Muscle layer of duodenum (tissue), 2 donors: ENCODE data around the gene VPS37B.
A peak's percentile ranks its signal among the peaks of the same experiment; 100 is the strongest.

ENCODE experiments used
- H3K27ac ChIP-seq: one replicate; pipeline ENCODE4 v1.7.0; 2013; ENCODE audit warnings: mild to moderate bottlenecking, low read length
- H3K27me3 ChIP-seq: one replicate; pipeline ENCODE4 v1.7.0; 2013; ENCODE audit warnings: low read depth, mild to moderate bottlenecking, control low read depth, low read length
- H3K36me3 ChIP-seq, 2 donors: one replicate each; pipeline ENCODE4 v1.7.0; 2013; ENCODE audit warnings: low read length in 2 of 2, control low read depth in 1 of 2, mild to moderate bottlenecking in 1 of 2; ENCODE audit not compliant: insufficient read depth in 2 of 2, control insufficient read depth in 1 of 2
- H3K4me1 ChIP-seq, 2 donors: one replicate each; pipeline ENCODE4 v1.7.0; 2013; ENCODE audit warnings: low read length in 2 of 2, mild to moderate bottlenecking in 2 of 2, control low read depth in 1 of 2, moderate library complexity in 1 of 2; ENCODE audit not compliant: insufficient read depth in 2 of 2, control insufficient read depth in 1 of 2
- H3K4me3 ChIP-seq, 2 donors: one replicate each; pipeline ENCODE4 v1.7.0; 2013; ENCODE audit warnings: low read length in 2 of 2, low read depth in 1 of 2, mild to moderate bottlenecking in 1 of 2
- H3K9me3 ChIP-seq, 2 donors: one replicate each; pipeline ENCODE4 v1.7.0; 2013; ENCODE audit warnings: low read length in 2 of 2, control low read depth in 1 of 2, mild to moderate bottlenecking in 1 of 2; ENCODE audit not compliant: control insufficient read depth in 1 of 2
- donor health status: healthy.

Gene VPS37B

GRCh38 chr12:122888232-122888752 is 7.6 kb downstream of the VPS37B start:
- H3K9me3 ChIP-seq: no peaks in the 10 kb centered on the region
- peak overlapping the region; percentile 76 for H3K27ac ChIP-seq
- peak overlapping the region; percentile 3 to 28 for H3K4me3 ChIP-seq
- H3K4me1 ChIP-seq: peaks cover 48 to 55% of the 10 kb centered on the region in 2 donors
- no peaks in the 10 kb centered on the region for H3K27me3 ChIP-seq
- no peaks in the 10 kb centered on the region for H3K36me3 ChIP-seq

- Histone ChIP-seq H3K36me3 (no peaks in the 10 kb centered on the region), H3K27ac (peak overlapping the region; percentile 76), H3K4me3 (peak overlapping the region in 1 of 2 donors; percentile 28), H3K9me3 (no peaks in the 10 kb centered on the region), H3K4me1 (peaks cover 52 to 53% of the 10 kb centered on the region in 2 donors), H3K27me3 (no peaks in the 10 kb centered on the region)
Observed at GRCh38 chr12:122887819-122888212, 8.1 kb downstream of the VPS37B start.

- Histone ChIP-seq H3K27me3 (no peaks in the 10 kb centered on the region), H3K36me3 (no peaks in the 10 kb centered on the region), H3K27ac (peak overlapping the region; percentile 76), H3K4me1 (peaks cover 48 to 50% of the 10 kb centered on the region in 2 donors), H3K9me3 (no peaks in the 10 kb centered on the region), H3K4me3 (no peak overlapping the region)
Observed at GRCh38 chr12:122886851-122887818, 8.8 kb downstream of the VPS37B start.

GRCh38 chr12:122886161-122886560 is 9.8 kb downstream of the VPS37B start:
- H3K36me3 ChIP-seq: no peaks in the 10 kb centered on the region
- no peak overlapping the region for H3K4me3 ChIP-seq
- no peaks in the 10 kb centered on the region for H3K27me3 ChIP-seq
- H3K9me3 ChIP-seq: no peaks in the 10 kb centered on the region
- H3K27ac ChIP-seq: no peak overlapping the region
- peaks cover 39 to 41% of the 10 kb centered on the region in 2 donors for H3K4me1 ChIP-seq

GRCh38 chr12:122884860-122885259 is 11.1 kb downstream of the VPS37B start:
- H3K27ac ChIP-seq: no peak overlapping the region
- peaks cover 33 to 39% of the 10 kb centered on the region in 2 donors for H3K4me1 ChIP-seq
- H3K36me3 ChIP-seq: no peaks in the 10 kb centered on the region
- H3K9me3 ChIP-seq: no peaks in the 10 kb centered on the region
- H3K27me3 ChIP-seq: no peaks in the 10 kb centered on the region
- no peak overlapping the region for H3K4me3 ChIP-seq

GRCh38 chr12:122884091-122884826 is 11.7 kb downstream of the VPS37B start:
- Histone ChIP-seq H3K36me3 (no peaks in the 10 kb centered on the region), H3K27me3 (no peaks in the 10 kb centered on the region), H3K9me3 (no peaks in the 10 kb centered on the region), H3K27ac (no peak overlapping the region), H3K4me3 (no peak overlapping the region), H3K4me1 (peaks cover 33 to 39% of the 10 kb centered on the region in 2 donors)

- Histone ChIP-seq H3K27me3 (no peaks in the 10 kb centered on the region), H3K27ac (no peak overlapping the region)
Observed at GRCh38 chr12:122882908-122883558, 12.9 kb downstream of the VPS37B start.

GRCh38 chr12:122880668-122881067 is 15.3 kb downstream of the VPS37B start:
- Histone ChIP-seq H3K36me3 (no peaks in the 10 kb centered on the region), H3K9me3 (no peaks in the 10 kb centered on the region), H3K4me3 (no peak overlapping the region), H3K4me1 (peaks cover 11 to 20% of the 10 kb centered on the region in 2 donors), H3K27ac (no peak overlapping the region), H3K27me3 (no peaks in the 10 kb centered on the region)

More at GRCh38 chr12:122882908-122883558, 12.9 kb downstream of the VPS37B start:
- no peak overlapping the region for H3K4me3 ChIP-seq
- H3K36me3 ChIP-seq: no peaks in the 10 kb centered on the region
- no peaks in the 10 kb centered on the region for H3K9me3 ChIP-seq
- H3K4me1 ChIP-seq: peaks cover 21 to 31% of the 10 kb centered on the region in 2 donors

GRCh38 chr12:122880155-122880667 is 15.7 kb downstream of the VPS37B start:
- Histone ChIP-seq H3K9me3 (no peaks in the 10 kb centered on the region), H3K4me3 (no peak overlapping the region), H3K4me1 (peaks cover 16 to 22% of the 10 kb centered on the region in 2 donors), H3K27me3 (no peaks in the 10 kb centered on the region), H3K36me3 (no peaks in the 10 kb centered on the region), H3K27ac (no peak overlapping the region)

- Histone ChIP-seq H3K36me3 (no peaks in the 10 kb centered on the region), H3K4me1 (peaks cover 17 to 19% of the 10 kb centered on the region in 2 donors), H3K9me3 (no peaks in the 10 kb centered on the region), H3K27me3 (no peaks in the 10 kb centered on the region), H3K4me3 (no peak overlapping the region), H3K27ac (no peak overlapping the region)
Observed at GRCh38 chr12:122878780-122879612, 16.9 kb downstream of the VPS37B start.
